ENCODE measurements around the gene PCDHGB6.

The PCDHGB6 gene

GRCh38 chr5:141420855-141421488, 13.2 kb downstream of the PCDHGB6 start, which contains the start of gene PCDHGA11:
Gene PCDHGA11 (plus strand): TSS chr5:141421051. CDS start chr5:141421228, 177 bp downstream.
- Histone ChIP-seq H3K4me3 (ENCODE audit: low read depth, low read length) (no peak within 1 kb of the TSS), H3K36me3 (peaks cover 8% of the 10 kb centered on the region; the same call in 1 of the 2 replicates), H3K4me1 (no peaks in the 10 kb centered on the region), H3K9me3 (no peaks in the 10 kb centered on the region; the same call in 1 of the 2 replicates), H3K27me3 (no peaks in the 10 kb centered on the region)
- TF ChIP-seq, protein P1, sequence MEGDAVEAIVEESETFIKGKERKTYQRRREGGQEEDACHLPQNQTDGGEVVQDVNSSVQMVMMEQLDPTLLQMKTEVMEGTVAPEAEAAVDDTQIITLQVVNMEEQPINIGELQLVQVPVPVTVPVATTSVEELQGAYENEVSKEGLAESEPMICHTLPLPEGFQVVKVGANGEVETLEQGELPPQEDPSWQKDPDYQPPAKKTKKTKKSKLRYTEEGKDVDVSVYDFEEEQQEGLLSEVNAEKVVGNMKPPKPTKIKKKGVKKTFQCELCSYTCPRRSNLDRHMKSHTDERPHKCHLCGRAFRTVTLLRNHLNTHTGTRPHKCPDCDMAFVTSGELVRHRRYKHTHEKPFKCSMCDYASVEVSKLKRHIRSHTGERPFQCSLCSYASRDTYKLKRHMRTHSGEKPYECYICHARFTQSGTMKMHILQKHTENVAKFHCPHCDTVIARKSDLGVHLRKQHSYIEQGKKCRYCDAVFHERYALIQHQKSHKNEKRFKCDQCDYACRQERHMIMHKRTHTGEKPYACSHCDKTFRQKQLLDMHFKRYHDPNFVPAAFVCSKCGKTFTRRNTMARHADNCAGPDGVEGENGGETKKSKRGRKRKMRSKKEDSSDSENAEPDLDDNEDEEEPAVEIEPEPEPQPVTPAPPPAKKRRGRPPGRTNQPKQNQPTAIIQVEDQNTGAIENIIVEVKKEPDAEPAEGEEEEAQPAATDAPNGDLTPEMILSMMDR (IDR thresholded peaks at IDR 0.05; ENCODE audit: low read depth, low read length): peak; percentile 47
- DNase-seq: peak; percentile 51

DNA sequence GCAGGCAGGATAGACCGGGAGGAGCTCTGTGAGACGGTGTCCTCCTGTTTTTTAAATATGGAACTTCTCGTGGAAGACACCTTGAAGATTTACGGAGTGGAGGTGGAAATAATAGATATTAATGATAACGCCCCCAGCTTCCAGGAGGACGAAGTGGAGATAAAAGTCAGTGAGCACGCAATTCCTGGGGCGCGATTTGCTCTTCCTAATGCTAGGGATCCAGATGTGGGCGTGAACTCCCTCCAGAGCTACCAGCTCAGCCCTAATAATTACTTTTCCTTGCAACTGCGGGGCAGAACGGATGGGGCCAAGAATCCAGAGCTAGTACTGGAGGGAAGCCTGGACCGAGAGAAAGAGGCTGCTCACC, 13.7 kb downstream of the PCDHGB6 start:
- Histone ChIP-seq H3K9me3 (no peaks in the 10 kb centered on the region; the same call in 1 of the 2 replicates), H3K4me1 (no peaks in the 10 kb centered on the region), H3K4me3 (ENCODE audit: low read depth, low read length) (no peak overlapping the region), H3K36me3 (peaks cover 8% of the 10 kb centered on the region; the same call in 1 of the 2 replicates), H3K27me3 (no peaks in the 10 kb centered on the region)
- TF ChIP-seq, protein P1 (IDR thresholded peaks at IDR 0.05; ENCODE audit: low read depth, low read length): no peak
- no peak for DNase-seq

- Histone ChIP-seq H3K4me1 (no peaks in the 10 kb centered on the region), H3K36me3 (peaks cover 13% of the 10 kb centered on the region; the same call in 1 of the 2 replicates), H3K9me3 (peaks cover 5% of the 10 kb centered on the region; the same call in 1 of the 2 replicates), H3K27me3 (no peaks in the 10 kb centered on the region), H3K4me3 (ENCODE audit: low read depth, low read length) (no peak overlapping the region)
- DNase-seq: no peak
- TF ChIP-seq, protein P1 (IDR thresholded peaks at IDR 0.05; ENCODE audit: low read depth, low read length): no peak
Measured at GRCh38 chr5:141422742-141423291, 15.0 kb downstream of the PCDHGB6 start.

DNA sequence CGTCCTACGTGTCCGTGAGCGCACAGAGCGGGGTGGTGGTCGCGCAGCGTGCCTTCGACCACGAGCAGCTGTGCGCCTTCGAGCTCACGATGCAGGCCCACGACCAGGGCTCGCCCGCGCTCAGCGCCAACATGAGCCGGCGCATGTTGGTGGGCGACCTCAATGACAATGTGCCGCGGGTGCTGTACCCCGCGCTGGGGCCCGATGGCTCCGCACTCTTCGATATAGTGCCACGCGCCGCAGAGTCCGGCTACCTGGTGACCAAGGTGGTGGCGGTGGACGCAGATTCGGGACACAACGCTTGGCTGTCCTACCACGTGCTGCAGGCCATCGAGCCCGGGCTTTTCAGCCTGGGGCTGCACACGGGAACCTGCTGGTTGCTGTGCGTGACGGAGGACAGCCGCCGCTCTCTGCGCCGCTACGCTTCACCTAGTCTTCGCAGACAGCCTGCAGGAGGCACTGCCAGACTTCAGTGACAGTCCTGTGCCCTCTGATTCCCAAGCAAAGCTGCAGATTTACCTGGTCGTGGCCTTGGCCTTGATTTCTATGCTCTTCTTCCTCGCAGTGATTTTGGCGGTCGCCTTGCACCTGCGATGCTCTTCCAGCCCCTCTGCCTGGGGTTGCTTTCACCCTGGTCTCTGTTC, 20.1 kb downstream of the PCDHGB6 start:
- TF ChIP-seq, protein P1 (IDR thresholded peaks at IDR 0.05; ENCODE audit: low read depth, low read length): no peak
- Histone ChIP-seq H3K4me3 (ENCODE audit: low read depth, low read length) (no peak overlapping the region), H3K27me3 (no peaks in the 10 kb centered on the region), H3K36me3 (peaks cover 13% of the 10 kb centered on the region; the same call in 1 of the 2 replicates), H3K9me3 (peaks cover 9% of the 10 kb centered on the region; the same call in 1 of the 2 replicates), H3K4me1 (no peaks in the 10 kb centered on the region)
- DNase-seq: no peak

DNA sequence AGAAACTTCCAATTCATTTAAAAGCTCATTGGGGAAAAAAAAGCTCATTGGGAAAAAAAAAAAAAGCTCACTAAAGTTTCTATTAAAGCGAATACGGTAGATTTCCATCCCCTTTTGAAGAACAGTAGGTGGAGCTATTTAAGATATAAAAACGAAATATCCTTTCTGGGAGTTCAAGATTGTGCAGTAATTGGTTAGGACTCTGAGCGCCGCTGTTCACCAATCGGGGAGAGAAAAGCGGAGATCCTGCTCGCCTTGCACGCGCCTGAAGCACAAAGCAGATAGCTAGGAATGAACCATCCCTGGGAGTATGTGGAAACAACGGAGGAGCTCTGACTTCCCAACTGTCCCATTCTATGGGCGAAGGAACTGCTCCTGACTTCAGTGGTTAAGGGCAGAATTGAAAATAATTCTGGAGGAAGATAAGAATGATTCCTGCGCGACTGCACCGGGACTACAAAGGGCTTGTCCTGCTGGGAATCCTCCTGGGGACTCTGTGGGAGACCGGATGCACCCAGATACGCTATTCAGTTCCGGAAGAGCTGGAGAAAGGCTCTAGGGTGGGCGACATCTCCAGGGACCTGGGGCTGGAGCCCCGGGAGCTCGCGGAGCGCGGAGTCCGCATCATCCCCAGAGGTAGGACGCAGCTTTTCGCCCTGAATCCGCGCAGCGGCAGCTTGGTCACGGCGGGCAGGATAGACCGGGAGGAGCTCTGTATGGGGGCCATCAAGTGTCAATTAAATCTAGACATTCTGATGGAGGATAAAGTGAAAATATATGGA, 22.7 kb downstream of the PCDHGB6 start, which contains the start of gene PCDHGA12:
Gene PCDHGA12, plus strand, starts transcription at position 176 of the 782 bp plus-strand sequence. Its CDS starts 253 bp downstream, at position 429.
- H3K4me3 ChIP-seq (ENCODE audit: low read depth, low read length): no peak within 1 kb of the TSS
- H3K36me3 ChIP-seq: peaks cover 13% of the 10 kb centered on the region; the same call in 1 of the 2 replicates
- H3K27me3 ChIP-seq: no peaks in the 10 kb centered on the region
- H3K4me1 ChIP-seq: no peaks in the 10 kb centered on the region
- H3K9me3 ChIP-seq: peaks cover 9% of the 10 kb centered on the region; the same call in 1 of the 2 replicates
- TF ChIP-seq, protein P1 (IDR thresholded peaks at IDR 0.05; ENCODE audit: low read depth, low read length): peak; percentile 14
- no peak for DNase-seq

All from BE2C (cell line).